OCI-LY3 (cell line): ENCODE data around the gene TXNDC11.

Experiments used
- EZH2phosphoT487 ChIP-seq: fragments of 200-600 bp; shearing (Covaris generic); IDR thresholded peaks from 2 replicates; pipeline ENCODE4 v1.6.1; 2018; ENCODE audit warnings: antibody characterized with exemption, mixed run types, low read depth
- TF ChIP-seq, protein P1 (sequence below): fragments of 200-600, 300-600 bp; sonication (generic); IDR thresholded peaks from 2 replicates; pipeline ENCODE4 v1.5.1; 2014; ENCODE audit warnings: antibody characterized with exemption, low read length, low read depth

- TF ChIP-seq, protein P1, sequence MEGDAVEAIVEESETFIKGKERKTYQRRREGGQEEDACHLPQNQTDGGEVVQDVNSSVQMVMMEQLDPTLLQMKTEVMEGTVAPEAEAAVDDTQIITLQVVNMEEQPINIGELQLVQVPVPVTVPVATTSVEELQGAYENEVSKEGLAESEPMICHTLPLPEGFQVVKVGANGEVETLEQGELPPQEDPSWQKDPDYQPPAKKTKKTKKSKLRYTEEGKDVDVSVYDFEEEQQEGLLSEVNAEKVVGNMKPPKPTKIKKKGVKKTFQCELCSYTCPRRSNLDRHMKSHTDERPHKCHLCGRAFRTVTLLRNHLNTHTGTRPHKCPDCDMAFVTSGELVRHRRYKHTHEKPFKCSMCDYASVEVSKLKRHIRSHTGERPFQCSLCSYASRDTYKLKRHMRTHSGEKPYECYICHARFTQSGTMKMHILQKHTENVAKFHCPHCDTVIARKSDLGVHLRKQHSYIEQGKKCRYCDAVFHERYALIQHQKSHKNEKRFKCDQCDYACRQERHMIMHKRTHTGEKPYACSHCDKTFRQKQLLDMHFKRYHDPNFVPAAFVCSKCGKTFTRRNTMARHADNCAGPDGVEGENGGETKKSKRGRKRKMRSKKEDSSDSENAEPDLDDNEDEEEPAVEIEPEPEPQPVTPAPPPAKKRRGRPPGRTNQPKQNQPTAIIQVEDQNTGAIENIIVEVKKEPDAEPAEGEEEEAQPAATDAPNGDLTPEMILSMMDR = no peak
- TF ChIP-seq EZH2phosphoT487 = no peak
Observed at GRCh38 chr16:11781773-11782172, 39.1 kb upstream of the TXNDC11 start.
